HEK293 (cell line): Measurements from ENCODE around the gene SAMD3.

Source experiments
- KLF1 ChIP-seq: fragments of 450-650 bp; formaldehyde crosslinking; IDR thresholded peaks from 2 replicates; pipeline ENCODE4 v1.5.1; 2016; ENCODE audit warnings: missing biosample characterization, missing genetic modification characterization
- KLF8 ChIP-seq: fragments of 450-650 bp; formaldehyde crosslinking; IDR thresholded peaks from 2 replicates; pipeline ENCODE4 v1.5.1; 2016; ENCODE audit warnings: missing biosample characterization, missing genetic modification characterization
- KLF9 ChIP-seq: fragments of 450-650 bp; formaldehyde crosslinking; IDR thresholded peaks from 2 replicates; pipeline ENCODE4 v1.5.1; 2016; ENCODE audit warnings: missing biosample characterization, missing genetic modification characterization, low read depth
- MYNN ChIP-seq: fragments of 450-650 bp; formaldehyde crosslinking; IDR thresholded peaks from 2 replicates; pipeline ENCODE4 v1.5.1; 2016; ENCODE audit warnings: missing biosample characterization, missing genetic modification characterization, borderline replicate concordance
- PATZ1 ChIP-seq: fragments of 450-650 bp; formaldehyde crosslinking; IDR thresholded peaks from 2 replicates; pipeline ENCODE4 v1.5.1; 2016; ENCODE audit warnings: missing biosample characterization, missing genetic modification characterization
- PRDM6 ChIP-seq: fragments of 450-650 bp; formaldehyde crosslinking; IDR thresholded peaks from 2 replicates; pipeline ENCODE4 v1.5.1; 2017; ENCODE audit warnings: missing biosample characterization, missing genetic modification characterization
- TCF7L2 ChIP-seq: IDR thresholded peaks from 2 replicates; pipeline ENCODE4 v1.6.1; 2011; ENCODE audit warnings: low read depth, mild to moderate bottlenecking, inconsistent platforms, low read length, moderate library complexity, borderline replicate concordance
- TRIM28 ChIP-seq: IDR thresholded peaks from 2 replicates; pipeline ENCODE4 v1.6.1; 2011; ENCODE audit warnings: low read length, control low read depth, borderline replicate concordance
- TSHZ1 ChIP-seq: fragments of 450-650 bp; formaldehyde crosslinking; IDR thresholded peaks from 2 replicates; pipeline ENCODE4 v1.5.1; 2016; ENCODE audit warnings: missing biosample characterization, missing genetic modification characterization, borderline replicate concordance
- ZNF112 ChIP-seq: fragments of 450-650 bp; formaldehyde crosslinking; IDR thresholded peaks from 2 replicates; pipeline ENCODE4 v1.5.0; 2017; ENCODE audit warnings: missing biosample characterization, missing genetic modification characterization
- ZNF248 ChIP-seq: fragments of 450-650 bp; formaldehyde crosslinking; IDR thresholded peaks from 2 replicates; pipeline ENCODE4 v1.5.1; 2017; ENCODE audit warnings: missing biosample characterization, missing genetic modification characterization
- ZNF341 ChIP-seq: fragments of 450-650 bp; formaldehyde crosslinking; IDR thresholded peaks from 2 replicates; pipeline ENCODE4; 2016; ENCODE audit warnings: low read depth, missing biosample characterization, missing genetic modification characterization
- ZNF391 ChIP-seq: fragments of 450-650 bp; formaldehyde crosslinking; IDR thresholded peaks from 2 replicates; pipeline ENCODE4 v1.5.1; 2016; ENCODE audit warnings: low read depth, missing biosample characterization, missing genetic modification characterization, borderline replicate concordance
- ZNF433 ChIP-seq: fragments of 450-650 bp; formaldehyde crosslinking; IDR thresholded peaks from 2 replicates; pipeline ENCODE4 v1.5.1; 2016; ENCODE audit warnings: missing biosample characterization, missing genetic modification characterization, low read depth
- ZNF473 ChIP-seq: fragments of 450-650 bp; formaldehyde crosslinking; IDR thresholded peaks from 2 replicates; pipeline ENCODE4 v1.5.1; 2017; ENCODE audit warnings: missing biosample characterization, missing genetic modification characterization
- ZNF488 ChIP-seq: fragments of 450-650 bp; formaldehyde crosslinking; IDR thresholded peaks from 2 replicates; pipeline ENCODE4 v1.5.1; 2016; ENCODE audit warnings: missing biosample characterization, missing genetic modification characterization
- ZNF549 ChIP-seq: fragments of 450-650 bp; IDR thresholded peaks from 2 replicates; pipeline ENCODE4 v1.5.1; 2018; ENCODE audit warnings: missing biosample characterization, missing genetic modification characterization, mild to moderate bottlenecking, inconsistent platforms, moderate library complexity
- ZNF654 ChIP-seq: fragments of 450-650 bp; formaldehyde crosslinking; IDR thresholded peaks from 2 replicates; pipeline ENCODE4 v1.5.1; 2016; ENCODE audit warnings: low read depth, missing biosample characterization, missing genetic modification characterization
- ZNF658 ChIP-seq: fragments of 450-650 bp; formaldehyde crosslinking; IDR thresholded peaks from 2 replicates; pipeline ENCODE4; 2016; ENCODE audit warnings: missing biosample characterization, missing genetic modification characterization
- ZNF768 ChIP-seq: fragments of 450-650 bp; formaldehyde crosslinking; IDR thresholded peaks from 2 replicates; pipeline ENCODE4 v1.5.1; 2018; ENCODE audit warnings: missing biosample characterization, mild to moderate bottlenecking, missing genetic modification characterization
- TF ChIP-seq, protein P1 (sequence below): fragments of 450-650 bp; formaldehyde crosslinking; IDR thresholded peaks from 2 replicates; pipeline ENCODE4 v1.5.1; 2016; ENCODE audit warnings: missing biosample characterization, missing genetic modification characterization
- TF ChIP-seq, protein P2 (sequence below): fragments of 450-650 bp; formaldehyde crosslinking; IDR thresholded peaks from 2 replicates; pipeline ENCODE4 v1.5.1; 2016; ENCODE audit warnings: missing biosample characterization, missing genetic modification characterization, borderline replicate concordance
- TF ChIP-seq, protein P3 (sequence below): fragments of 450-650 bp; formaldehyde crosslinking; optimal IDR thresholded peaks from 2 replicates; pipeline ENCODE3; 2016; ENCODE audit warnings: missing biosample characterization, mild to moderate bottlenecking, missing genetic modification characterization
- TF ChIP-seq, protein P4 (sequence below): fragments of 450-650 bp; formaldehyde crosslinking; IDR thresholded peaks from 2 replicates; pipeline ENCODE4 v1.5.1; 2016; ENCODE audit warnings: missing biosample characterization, missing genetic modification characterization

Gene SAMD3

GRCh38 chr6:130156908-130157307 lies 65.8 kb downstream of the SAMD3 start (continued):
- TF ChIP-seq, protein P1, sequence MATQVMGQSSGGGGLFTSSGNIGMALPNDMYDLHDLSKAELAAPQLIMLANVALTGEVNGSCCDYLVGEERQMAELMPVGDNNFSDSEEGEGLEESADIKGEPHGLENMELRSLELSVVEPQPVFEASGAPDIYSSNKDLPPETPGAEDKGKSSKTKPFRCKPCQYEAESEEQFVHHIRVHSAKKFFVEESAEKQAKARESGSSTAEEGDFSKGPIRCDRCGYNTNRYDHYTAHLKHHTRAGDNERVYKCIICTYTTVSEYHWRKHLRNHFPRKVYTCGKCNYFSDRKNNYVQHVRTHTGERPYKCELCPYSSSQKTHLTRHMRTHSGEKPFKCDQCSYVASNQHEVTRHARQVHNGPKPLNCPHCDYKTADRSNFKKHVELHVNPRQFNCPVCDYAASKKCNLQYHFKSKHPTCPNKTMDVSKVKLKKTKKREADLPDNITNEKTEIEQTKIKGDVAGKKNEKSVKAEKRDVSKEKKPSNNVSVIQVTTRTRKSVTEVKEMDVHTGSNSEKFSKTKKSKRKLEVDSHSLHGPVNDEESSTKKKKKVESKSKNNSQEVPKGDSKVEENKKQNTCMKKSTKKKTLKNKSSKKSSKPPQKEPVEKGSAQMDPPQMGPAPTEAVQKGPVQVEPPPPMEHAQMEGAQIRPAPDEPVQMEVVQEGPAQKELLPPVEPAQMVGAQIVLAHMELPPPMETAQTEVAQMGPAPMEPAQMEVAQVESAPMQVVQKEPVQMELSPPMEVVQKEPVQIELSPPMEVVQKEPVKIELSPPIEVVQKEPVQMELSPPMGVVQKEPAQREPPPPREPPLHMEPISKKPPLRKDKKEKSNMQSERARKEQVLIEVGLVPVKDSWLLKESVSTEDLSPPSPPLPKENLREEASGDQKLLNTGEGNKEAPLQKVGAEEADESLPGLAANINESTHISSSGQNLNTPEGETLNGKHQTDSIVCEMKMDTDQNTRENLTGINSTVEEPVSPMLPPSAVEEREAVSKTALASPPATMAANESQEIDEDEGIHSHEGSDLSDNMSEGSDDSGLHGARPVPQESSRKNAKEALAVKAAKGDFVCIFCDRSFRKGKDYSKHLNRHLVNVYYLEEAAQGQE: peak; percentile 69
- TF ChIP-seq ZNF768 (tag by site-specific recombination) (no peak), KLF9 (tag by site-specific recombination) (no peak), ZNF391 (no peak), ZNF658 (tag by site-specific recombination) (no peak), ZNF433 (tag by site-specific recombination) (peak; percentile 61; the same call in 1 of the 2 replicates), ZNF549 (tag by site-specific recombination) (no peak), ZNF341 (tag by site-specific recombination) (no peak), ZNF654 (peak; percentile 19; the same call in 1 of the 2 replicates), KLF1 (tag by site-specific recombination) (no peak), KLF8 (tag by site-specific recombination) (no peak), TCF7L2 (no peak), ZNF488 (tag by site-specific recombination) (no peak), ZNF473 (tag by site-specific recombination) (no peak), TRIM28 (no peak), MYNN (tag by site-specific recombination) (peak; percentile 47; the same call in 1 of the 2 replicates), PATZ1 (tag by site-specific recombination) (no peak), PRDM6 (no peak), ZNF112 (no peak), TSHZ1 (tag by site-specific recombination) (no peak), ZNF248 (tag by site-specific recombination) (no peak)
- TF ChIP-seq, protein P2, sequence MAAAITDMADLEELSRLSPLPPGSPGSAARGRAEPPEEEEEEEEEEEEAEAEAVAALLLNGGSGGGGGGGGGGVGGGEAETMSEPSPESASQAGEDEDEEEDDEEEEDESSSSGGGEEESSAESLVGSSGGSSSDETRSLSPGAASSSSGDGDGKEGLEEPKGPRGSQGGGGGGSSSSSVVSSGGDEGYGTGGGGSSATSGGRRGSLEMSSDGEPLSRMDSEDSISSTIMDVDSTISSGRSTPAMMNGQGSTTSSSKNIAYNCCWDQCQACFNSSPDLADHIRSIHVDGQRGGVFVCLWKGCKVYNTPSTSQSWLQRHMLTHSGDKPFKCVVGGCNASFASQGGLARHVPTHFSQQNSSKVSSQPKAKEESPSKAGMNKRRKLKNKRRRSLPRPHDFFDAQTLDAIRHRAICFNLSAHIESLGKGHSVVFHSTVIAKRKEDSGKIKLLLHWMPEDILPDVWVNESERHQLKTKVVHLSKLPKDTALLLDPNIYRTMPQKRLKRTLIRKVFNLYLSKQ (tag by site-specific recombination): no peak
- TF ChIP-seq, protein P3, sequence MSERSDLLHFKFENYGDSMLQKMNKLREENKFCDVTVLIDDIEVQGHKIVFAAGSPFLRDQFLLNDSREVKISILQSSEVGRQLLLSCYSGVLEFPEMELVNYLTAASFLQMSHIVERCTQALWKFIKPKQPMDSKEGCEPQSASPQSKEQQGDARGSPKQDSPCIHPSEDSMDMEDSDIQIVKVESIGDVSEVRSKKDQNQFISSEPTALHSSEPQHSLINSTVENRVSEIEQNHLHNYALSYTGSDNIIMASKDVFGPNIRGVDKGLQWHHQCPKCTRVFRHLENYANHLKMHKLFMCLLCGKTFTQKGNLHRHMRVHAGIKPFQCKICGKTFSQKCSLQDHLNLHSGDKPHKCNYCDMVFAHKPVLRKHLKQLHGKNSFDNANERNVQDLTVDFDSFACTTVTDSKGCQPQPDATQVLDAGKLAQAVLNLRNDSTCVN (tag by site-specific recombination): no peak
- TF ChIP-seq, protein P4, sequence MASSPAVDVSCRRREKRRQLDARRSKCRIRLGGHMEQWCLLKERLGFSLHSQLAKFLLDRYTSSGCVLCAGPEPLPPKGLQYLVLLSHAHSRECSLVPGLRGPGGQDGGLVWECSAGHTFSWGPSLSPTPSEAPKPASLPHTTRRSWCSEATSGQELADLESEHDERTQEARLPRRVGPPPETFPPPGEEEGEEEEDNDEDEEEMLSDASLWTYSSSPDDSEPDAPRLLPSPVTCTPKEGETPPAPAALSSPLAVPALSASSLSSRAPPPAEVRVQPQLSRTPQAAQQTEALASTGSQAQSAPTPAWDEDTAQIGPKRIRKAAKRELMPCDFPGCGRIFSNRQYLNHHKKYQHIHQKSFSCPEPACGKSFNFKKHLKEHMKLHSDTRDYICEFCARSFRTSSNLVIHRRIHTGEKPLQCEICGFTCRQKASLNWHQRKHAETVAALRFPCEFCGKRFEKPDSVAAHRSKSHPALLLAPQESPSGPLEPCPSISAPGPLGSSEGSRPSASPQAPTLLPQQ (tag by site-specific recombination): no peak
